Measurements from ENCODE around the gene PRKN. TPM values are rescaled to one million over a fixed set of nuclear protein-coding genes. Genes with fewer than 3 reads are reported as not detected.
"Not testable (repeated sequence)": the region's sequence is repeated elsewhere in the genome, so short reads cannot be mapped to it uniquely, and the experiment has no call there.

PRKN gene
- total RNA-seq, 2 donors from 2014 or later = 15.7 to 19.3 TPM

DNA sequence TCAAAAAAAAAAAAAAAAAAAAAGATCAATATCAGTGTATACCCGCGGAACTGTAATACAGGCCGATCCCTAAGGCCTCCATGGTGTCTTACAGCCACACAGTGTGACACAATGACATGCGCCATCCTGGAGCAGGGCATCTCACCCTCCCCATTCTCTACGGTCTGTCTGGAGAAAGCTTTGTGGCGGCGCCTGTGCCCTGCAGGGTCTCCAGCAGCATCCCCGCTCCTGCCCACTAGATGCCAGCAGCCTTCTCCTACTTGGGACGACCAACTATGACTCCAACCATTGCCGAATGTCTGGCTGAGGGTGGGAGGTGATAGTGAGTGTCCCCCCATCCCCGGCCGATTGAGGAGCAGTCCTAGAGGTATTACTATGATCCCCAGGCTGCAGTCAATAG lies 894.9 kb downstream of the PRKN start:
- DNase-seq (ENCODE audit: low spot score) = no peak
- Histone ChIP-seq H3K4me1 (no peaks in the 10 kb centered on the region), H3K36me3 (no peaks in the 10 kb centered on the region), H3K27ac (no peak overlapping the region), H3K27me3 (no peaks in the 10 kb centered on the region), H3K4me3 (no peak overlapping the region), H3K9me3 (no peaks in the 10 kb centered on the region)
- no peak for TF ChIP-seq CTCF (IDR thresholded peaks at IDR 0.05)

GRCh38 chr6:161830866-161831616 lies 896.5 kb downstream of the PRKN start:
- H3K4me1 ChIP-seq = no peaks in the 10 kb centered on the region

GRCh38 chr6:161829291-161829729 lies 898.3 kb downstream of the PRKN start:
- Histone ChIP-seq H3K36me3 (no peaks in the 10 kb centered on the region), H3K9me3 (no peaks in the 10 kb centered on the region), H3K4me3 (no peak overlapping the region), H3K27me3 (no peaks in the 10 kb centered on the region), H3K27ac (no peak overlapping the region), H3K4me1 (no peaks in the 10 kb centered on the region)
- DNase-seq (ENCODE audit: low spot score) = no peak
- TF ChIP-seq CTCF (IDR thresholded peaks at IDR 0.05) = no peak

More at GRCh38 chr6:161830866-161831616, 896.5 kb downstream of the PRKN start:
- TF ChIP-seq CTCF (IDR thresholded peaks at IDR 0.05) = no peak
- Histone ChIP-seq H3K9me3 (no peaks in the 10 kb centered on the region), H3K36me3 (no peaks in the 10 kb centered on the region), H3K27me3 (no peaks in the 10 kb centered on the region), H3K27ac (no peak overlapping the region), H3K4me3 (no peak overlapping the region)
- no peak for DNase-seq (ENCODE audit: low spot score)

DNA sequence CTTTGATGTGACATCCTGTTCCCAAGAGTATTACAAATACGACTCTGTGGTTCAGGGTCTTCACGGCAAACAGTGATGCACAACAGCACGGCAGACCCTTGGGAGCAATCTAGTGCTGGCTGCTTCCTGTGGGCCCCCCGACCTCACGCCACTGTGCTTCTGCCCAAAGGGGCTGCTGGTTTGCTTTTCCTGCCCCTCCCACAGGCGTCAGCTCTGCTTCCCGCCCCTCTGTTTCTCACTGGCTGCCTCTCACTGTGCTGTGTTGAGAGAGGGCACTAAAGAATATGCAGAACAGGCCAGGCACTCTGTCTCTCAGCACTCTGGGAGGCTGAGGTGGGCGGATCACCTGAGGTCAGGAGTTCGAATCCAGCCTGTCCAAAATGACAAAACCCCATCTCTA lies 899.2 kb downstream of the PRKN start:
- peak; percentile 43 for DNase-seq (ENCODE audit: low spot score)
- H3K36me3 ChIP-seq = no peaks in the 10 kb centered on the region
- no peak overlapping the region for H3K4me3 ChIP-seq
- no peak for TF ChIP-seq CTCF (IDR thresholded peaks at IDR 0.05)
- H3K4me1 ChIP-seq = no peaks in the 10 kb centered on the region
- no peaks in the 10 kb centered on the region for H3K9me3 ChIP-seq
- no peak overlapping the region for H3K27ac ChIP-seq
- H3K27me3 ChIP-seq = no peaks in the 10 kb centered on the region

DNA sequence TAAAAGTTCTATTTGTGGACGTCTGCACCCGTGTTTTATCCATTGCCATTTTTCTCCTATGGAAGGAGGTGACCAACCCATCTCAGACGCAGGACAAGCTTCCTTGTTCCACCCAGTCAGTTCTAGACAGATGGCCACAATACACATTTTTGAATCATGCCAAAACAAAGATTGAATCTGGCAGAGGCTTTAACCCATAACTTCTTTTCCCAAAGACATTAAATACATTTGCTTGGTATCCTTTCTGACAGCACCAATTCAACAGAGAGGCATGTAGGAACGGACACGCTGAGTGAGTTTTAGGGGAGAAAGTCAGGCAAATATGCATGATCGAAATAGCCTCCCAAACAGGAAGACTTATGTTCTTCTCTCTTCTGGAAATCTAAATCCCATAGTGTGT lies 901.1 kb downstream of the PRKN start:
- Histone ChIP-seq H3K9me3 (no peaks in the 10 kb centered on the region), H3K27me3 (no peaks in the 10 kb centered on the region), H3K36me3 (no peaks in the 10 kb centered on the region), H3K4me3 (no peak overlapping the region), H3K27ac (no peak overlapping the region), H3K4me1 (no peaks in the 10 kb centered on the region)
- TF ChIP-seq CTCF (IDR thresholded peaks at IDR 0.05) = no peak
- DNase-seq (ENCODE audit: low spot score) = peak; percentile 13

- not testable (repeated sequence) for H3K4me3 ChIP-seq, H3K27me3 ChIP-seq, H3K27ac ChIP-seq, H3K9me3 ChIP-seq, H3K4me1 ChIP-seq, H3K36me3 ChIP-seq
- peak; percentile 9 for DNase-seq (ENCODE audit: low spot score)
Observed at GRCh38 chr6:161822204-161822603, 905.4 kb downstream of the PRKN start.
